K562 (cell line): Measurements from ENCODE around the gene AADAC. TPM values are rescaled to one million over a fixed set of nuclear protein-coding genes. Genes with fewer than 3 reads are reported as not detected.

Source experiments
- NCOA2 ChIP-seq, 2 experiments: fragments of 450-650 bp; IDR thresholded peaks; 2 replicates each; pipeline ENCODE4 v1.6.1; 2018; ENCODE audit warnings: mild to moderate bottlenecking in 2 of 2, moderate library complexity in 1 of 2; ENCODE audit not compliant: partially characterized antibody in 2 of 2
- NR4A1 ChIP-seq, 2 experiments: fragments of 250-450 bp in 1 of 2; fragments of 450-650 bp in 1 of 2; sonication (Bioruptor Pico) in 1 of 2; IDR thresholded peaks; 2 replicates each; pipeline versions ENCODE4 v1.4.0 to v1.6.1; 2016 to 2020; ENCODE audit warnings: mild to moderate bottlenecking in 2 of 2, missing compliant biosample characterization in 1 of 2, missing genetic modification characterization in 1 of 2, moderate library complexity in 1 of 2
- SMARCA5 ChIP-seq: fragments of 450-650 bp; IDR thresholded peaks from 2 replicates; pipeline ENCODE4 v1.6.1; 2016
- ZNF143 ChIP-seq: sonication (generic); formaldehyde crosslinking; IDR thresholded peaks from 2 replicates; pipeline ENCODE4 v1.9.0; 2022; ENCODE audit warnings: mild to moderate bottlenecking, missing genetic modification reagents
- ZNF274 ChIP-seq: IDR thresholded peaks from 2 replicates; pipeline ENCODE4 v1.6.1; 2011; ENCODE audit warnings: low read depth, mild to moderate bottlenecking, low read length, moderate library complexity, borderline replicate concordance
- polyA plus RNA-seq, 8 experiments: library from polyadenylated mRNA; depleted of rRNA in 4 of 8; stranded (reverse) in 5 of 8; unstranded in 3 of 8; fragments of >200 nt; fragmentation: Nextera tagmentation in 2 of 8; fragmentation: Illumina TruSeq in 1 of 8; extraction: Ambion mirVana in 2 of 8; extraction: Trizol in 1 of 8; gene quantifications; 2 replicates each; pipeline versions ENCODE4 v1.2.1 to v1.2.3, GENCODE V29; 2011 to 2014; ENCODE audit warnings: inconsistent platforms in 1 of 8, missing spikeins in 1 of 8
- total RNA-seq, 7 experiments: library from RNA; depleted of rRNA in 6 of 7; stranded (reverse); fragments of >200 nt in 6 of 7; fragmentation: Illumina TruSeq in 2 of 7; extraction: Trizol in 2 of 7; gene quantifications; 2 replicates each; pipeline versions ENCODE4 v1.2.1 to v1.2.3, GENCODE V29; 2011 to 2021; ENCODE audit warnings: low replicate concordance in 1 of 7
- TF ChIP-seq, protein P1 (sequence below), 2 experiments: fragments of 450-650 bp in 1 of 2; IDR thresholded peaks; 2 replicates each; pipeline ENCODE4 v1.6.1; 2011 to 2017; ENCODE audit warnings: low read depth in 2 of 2, antibody characterized with exemption in 1 of 2, borderline replicate concordance in 1 of 2, low read length in 1 of 2, mild to moderate bottlenecking in 1 of 2, mixed read lengths in 1 of 2; ENCODE audit not compliant: control insufficient read depth in 1 of 2
- TF ChIP-seq, protein P2 (sequence below): fragments of 450-650 bp; IDR thresholded peaks from one replicate; pipeline ENCODE4 v1.6.1; 2018; ENCODE audit warnings: mild to moderate bottlenecking, moderate library complexity; ENCODE audit not compliant: partially characterized antibody

AADAC gene
- total and polyA plus RNA-seq, 9 of the 15 experiments (the other 6 are each of a cell fraction or from before 2014, with no cell fraction given), result 0.47 TPM; not detected in 8

DNA sequence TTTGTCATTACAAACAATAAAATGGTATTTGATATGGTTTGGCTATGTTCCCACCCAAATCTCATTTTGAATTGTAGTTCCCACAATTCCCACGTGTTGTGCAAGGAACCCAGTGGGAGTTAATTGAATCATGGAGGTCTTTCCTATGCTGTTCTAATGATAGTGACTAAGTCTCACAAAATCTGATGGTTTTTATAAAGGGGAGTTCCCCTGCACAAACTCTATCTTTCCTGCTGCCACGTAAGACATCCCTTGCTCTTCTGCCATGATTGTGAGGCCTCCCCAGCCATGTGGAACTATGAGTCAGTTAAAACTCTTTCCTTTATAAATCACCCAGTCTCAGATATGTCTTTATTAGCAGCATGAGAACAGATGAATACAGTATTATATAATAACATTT is 15.4 kb upstream of the AADAC start (continued):
- TF ChIP-seq, protein P1, sequence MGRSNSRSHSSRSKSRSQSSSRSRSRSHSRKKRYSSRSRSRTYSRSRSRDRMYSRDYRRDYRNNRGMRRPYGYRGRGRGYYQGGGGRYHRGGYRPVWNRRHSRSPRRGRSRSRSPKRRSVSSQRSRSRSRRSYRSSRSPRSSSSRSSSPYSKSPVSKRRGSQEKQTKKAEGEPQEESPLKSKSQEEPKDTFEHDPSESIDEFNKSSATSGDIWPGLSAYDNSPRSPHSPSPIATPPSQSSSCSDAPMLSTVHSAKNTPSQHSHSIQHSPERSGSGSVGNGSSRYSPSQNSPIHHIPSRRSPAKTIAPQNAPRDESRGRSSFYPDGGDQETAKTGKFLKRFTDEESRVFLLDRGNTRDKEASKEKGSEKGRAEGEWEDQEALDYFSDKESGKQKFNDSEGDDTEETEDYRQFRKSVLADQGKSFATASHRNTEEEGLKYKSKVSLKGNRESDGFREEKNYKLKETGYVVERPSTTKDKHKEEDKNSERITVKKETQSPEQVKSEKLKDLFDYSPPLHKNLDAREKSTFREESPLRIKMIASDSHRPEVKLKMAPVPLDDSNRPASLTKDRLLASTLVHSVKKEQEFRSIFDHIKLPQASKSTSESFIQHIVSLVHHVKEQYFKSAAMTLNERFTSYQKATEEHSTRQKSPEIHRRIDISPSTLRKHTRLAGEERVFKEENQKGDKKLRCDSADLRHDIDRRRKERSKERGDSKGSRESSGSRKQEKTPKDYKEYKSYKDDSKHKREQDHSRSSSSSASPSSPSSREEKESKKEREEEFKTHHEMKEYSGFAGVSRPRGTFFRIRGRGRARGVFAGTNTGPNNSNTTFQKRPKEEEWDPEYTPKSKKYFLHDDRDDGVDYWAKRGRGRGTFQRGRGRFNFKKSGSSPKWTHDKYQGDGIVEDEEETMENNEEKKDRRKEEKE (IDR thresholded peaks at IDR 0.05; ENCODE audit: borderline replicate concordance in 1 of 2, control insufficient read depth in 1 of 2, low read depth in 2 of 2, low read length in 1 of 2), result no peak
- TF ChIP-seq ZNF143 (CRISPR knock-in tag) (no peak), NR4A1 (CRISPR knock-in tag; IDR thresholded peaks at IDR 0.05) (no peak), NR4A1 (tag; IDR thresholded peaks at IDR 0.05) (no peak), NCOA2 (IDR thresholded peaks at IDR 0.05; ENCODE audit: partially characterized antibody in 2 of 2) (no peak), ZNF274 (no peak), SMARCA5 (no peak)
- TF ChIP-seq, protein P2, sequence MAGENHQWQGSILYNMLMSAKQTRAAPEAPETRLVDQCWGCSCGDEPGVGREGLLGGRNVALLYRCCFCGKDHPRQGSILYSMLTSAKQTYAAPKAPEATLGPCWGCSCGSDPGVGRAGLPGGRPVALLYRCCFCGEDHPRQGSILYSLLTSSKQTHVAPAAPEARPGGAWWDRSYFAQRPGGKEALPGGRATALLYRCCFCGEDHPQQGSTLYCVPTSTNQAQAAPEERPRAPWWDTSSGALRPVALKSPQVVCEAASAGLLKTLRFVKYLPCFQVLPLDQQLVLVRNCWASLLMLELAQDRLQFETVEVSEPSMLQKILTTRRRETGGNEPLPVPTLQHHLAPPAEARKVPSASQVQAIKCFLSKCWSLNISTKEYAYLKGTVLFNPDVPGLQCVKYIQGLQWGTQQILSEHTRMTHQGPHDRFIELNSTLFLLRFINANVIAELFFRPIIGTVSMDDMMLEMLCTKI, result no peak
